Measurements from ENCODE around the gene ABHD1. TPM values are rescaled to one million over a fixed set of nuclear protein-coding genes. Genes with fewer than 3 reads are reported as not detected.

Gene ABHD1
- total RNA-seq, 1 experiment from 2014 or later = 0.46 TPM

GRCh38 chr2:27148801-27149439, 25.3 kb downstream of the ABHD1 start, which contains the start of gene TCF23:
Gene TCF23 (plus strand): TSS chr2:27149004. CDS start chr2:27149134, 130 bp downstream.
- 0 out of 2 replicates have a peak, but pooled peaks cover under 1% of the 10 kb centered on the region for H3K27me3 ChIP-seq (ENCODE audit: control insufficient read depth, insufficient read depth, low read length)
- no peaks in the 10 kb centered on the region for H3K9me3 ChIP-seq (ENCODE audit: control insufficient read depth, insufficient read depth, low read depth, low read length)
- H3K27ac ChIP-seq (ENCODE audit: low read length) = no peak within 1 kb of the TSS
- POLR2A ChIA-PET = no interaction called here
- DNase-seq (ENCODE audit: low read depth, low spot score) (no peak), ATAC-seq (no peak)
- in situ Hi-C loops (cut with HindIII; ENCODE audit: low pct_unique_long_range_greater_than_20kb, low sequenced_read_pairs) (no loop called here), intact Hi-C loops (cut with micrococcal nuclease; ENCODE audit: unreplicated experiment) (no loop called here)
- no peak for TF ChIP-seq REST (IDR thresholded peaks at IDR 0.05; ENCODE audit: insufficient read depth in 1 of 2, low read depth in 2 of 2, low read length in 1 of 2)
- no peak for TF ChIP-seq CTCF (IDR thresholded peaks at IDR 0.05)
- TF ChIP-seq SIN3A (IDR thresholded peaks at IDR 0.05; ENCODE audit: borderline replicate concordance, insufficient read depth, low read depth, low read length) = no peak
- TF ChIP-seq TCF7L2 (IDR thresholded peaks at IDR 0.05; ENCODE audit: low read depth, low read length) = no peak
- TF ChIP-seq POLR2AphosphoS5 (IDR thresholded peaks at IDR 0.05; ENCODE audit: low read depth, low read length) = no peak
- no TSS peak for BruUV-seq (replicated peaks)
- no peaks in the 10 kb centered on the region for H3K36me3 ChIP-seq (ENCODE audit: control insufficient read depth, insufficient read depth, low read length)
- no peak within 1 kb of the TSS for H3K4me3 ChIP-seq (ENCODE audit: low read depth in 2 of 2, low read length in 2 of 2)
- H3K4me1 ChIP-seq (ENCODE audit: control insufficient read depth, insufficient read depth, low read length) = no peaks in the 10 kb centered on the region
- CTCF ChIA-PET = no interaction called here

- no peak for TF ChIP-seq SIN3A (IDR thresholded peaks at IDR 0.05; ENCODE audit: borderline replicate concordance, insufficient read depth, low read depth, low read length)
- no peak for TF ChIP-seq POLR2AphosphoS5 (IDR thresholded peaks at IDR 0.05; ENCODE audit: low read depth, low read length)
- no peak for TF ChIP-seq TCF7L2 (IDR thresholded peaks at IDR 0.05; ENCODE audit: low read depth, low read length)
- no peak for TF ChIP-seq CTCF (IDR thresholded peaks at IDR 0.05)
- TF ChIP-seq REST (IDR thresholded peaks at IDR 0.05; ENCODE audit: insufficient read depth in 1 of 2, low read depth in 2 of 2, low read length in 1 of 2) = no peak
- BruUV-seq (replicated peaks) = no TSS peak
- H3K9me3 ChIP-seq (ENCODE audit: control insufficient read depth, insufficient read depth, low read depth, low read length) = no peaks in the 10 kb centered on the region
- DNase-seq (ENCODE audit: low read depth, low spot score) = no peak
- ATAC-seq = peak; percentile 26; the same call in 1 of the 2 replicates
- H3K4me1 ChIP-seq (ENCODE audit: control insufficient read depth, insufficient read depth, low read length) = no peaks in the 10 kb centered on the region
- intact Hi-C loops (cut with micrococcal nuclease; ENCODE audit: unreplicated experiment) = no loop called here
- no peak overlapping the region for H3K27ac ChIP-seq (ENCODE audit: low read length)
- H3K36me3 ChIP-seq (ENCODE audit: control insufficient read depth, insufficient read depth, low read length) = no peaks in the 10 kb centered on the region
- ChIA-PET CTCF (interaction anchor here (0.6 kb wide), 1 partner anchor 13 kb away, joined by 5 read pairs; no protein-coding TSS in a partner anchor), POLR2A (interaction anchor here (0.5 kb wide), 1 partner anchor 33 kb away, joined by 4 read pairs; no protein-coding TSS in a partner anchor)
- H3K27me3 ChIP-seq (ENCODE audit: control insufficient read depth, insufficient read depth, low read length) = no peaks in the 10 kb centered on the region
- in situ Hi-C loops (cut with HindIII; ENCODE audit: low pct_unique_long_range_greater_than_20kb, low sequenced_read_pairs) = no loop called here
- H3K4me3 ChIP-seq (ENCODE audit: low read depth in 2 of 2, low read length in 2 of 2) = no peak overlapping the region
These were observed 26.2 kb downstream of the ABHD1 start for GRCh38 chr2:27149570-27150405.
